ENCODE results near the gene KMT2D. TPM values are rescaled to one million over a fixed set of nuclear protein-coding genes. Genes with fewer than 3 reads are reported as not detected.

KMT2D gene
- total RNA-seq = 127 and 136 TPM in 2 replicates

GRCh38 chr12:49060237-49061156 is at the start of gene KMT2D:
Gene KMT2D, minus strand, starts transcription at chr12:49060794. Its CDS starts 5,470 bp downstream, at chr12:49055324.
- Mint-ChIP-seq H3K4me3 (peak within 1 kb of the TSS; percentile 97), H3K9me3 (no peaks in the 10 kb centered on the region), H3K36me3 (ENCODE audit: low read depth) (peaks cover 15% of the 10 kb centered on the region), H3K27me3 (no peaks in the 10 kb centered on the region), H3K4me1 (peaks cover 50% of the 10 kb centered on the region), H3K27ac (peak within 1 kb of the TSS; percentile 97)
- POLR2A ChIA-PET = interaction anchor here (0.5 to 1.5 kb wide), 8 partner anchors 9 to 173 kb away, joined by 3 to 14 read pairs (median 4); partner anchors contain the start of genes RHEBL1 and TUBA1B
- peak; percentile 67 for ATAC-seq (ENCODE audit: low read depth)
- intact Hi-C loops (cut with micrococcal nuclease) = loop anchor here (1.0 to 10.0 kb wide), 8 partner anchors 10 to 284 kb away; partner anchors contain the start of genes DDN, DNAJC22, LMBR1L and PRKAG1
- peak; percentile 83 for DNase-seq
- no peak for TF ChIP-seq CTCF (IDR thresholded peaks at IDR 0.05)
- CTCF ChIA-PET = no interaction called here

GRCh38 chr12:49109641-49110463 is 49.3 kb upstream of the KMT2D start:
- peak overlapping the region; percentile 96 for H3K27ac Mint-ChIP-seq
- H3K9me3 Mint-ChIP-seq = no peaks in the 10 kb centered on the region
- no peak for DNase-seq
- H3K4me1 Mint-ChIP-seq = peaks cover 46% of the 10 kb centered on the region
- peaks cover 29% of the 10 kb centered on the region for H3K36me3 Mint-ChIP-seq (ENCODE audit: low read depth)
- TF ChIP-seq CTCF (IDR thresholded peaks at IDR 0.05) = no peak
- peak overlapping the region; percentile 98 for H3K4me3 Mint-ChIP-seq
- no peak for ATAC-seq (ENCODE audit: low read depth)
- POLR2A ChIA-PET = interaction anchor here (0.5 to 5.0 kb wide), 17 partner anchors 11 to 975 kb away, joined by 3 to 107 read pairs (median 4); partner anchors contain the start of genes ARF3, DHH, KMT2D and RHEBL1
- no peaks in the 10 kb centered on the region for H3K27me3 Mint-ChIP-seq
- CTCF ChIA-PET = interaction anchor here (1.0 to 6.9 kb wide), 8 partner anchors 12 to 404 kb away, joined by 3 to 32 read pairs (median 7); partner anchors contain the start of genes DHH and TUBA1B
- intact Hi-C loops (cut with micrococcal nuclease) = loop anchor here (1.0 to 2.0 kb wide), 8 partner anchors 12 to 155 kb away; partner anchors contain the start of genes KMT2D, TUBA1A and TUBA1C

GRCh38 chr12:49108958-49109404 is 48.4 kb upstream of the KMT2D start:
- ChIA-PET POLR2A (interaction anchor here (0.7 to 5.0 kb wide), 7 partner anchors 10 to 79 kb away, joined by 4 to 107 read pairs (median 6); partner anchors contain the start of genes DHH, RHEBL1, TUBA1A and TUBA1B), CTCF (interaction anchor here (0.8 to 6.9 kb wide), 8 partner anchors 9 to 405 kb away, joined by 3 to 32 read pairs (median 8); partner anchors contain the start of genes DHH and TUBA1B)
- no peak for TF ChIP-seq CTCF (IDR thresholded peaks at IDR 0.05)
- Mint-ChIP-seq H3K9me3 (no peaks in the 10 kb centered on the region), H3K36me3 (ENCODE audit: low read depth) (peaks cover 36% of the 10 kb centered on the region), H3K27ac (peak overlapping the region; percentile 83), H3K27me3 (no peaks in the 10 kb centered on the region), H3K4me3 (peak overlapping the region; percentile 98), H3K4me1 (peaks cover 46% of the 10 kb centered on the region)
- intact Hi-C loops (cut with micrococcal nuclease) = no loop called here
- ATAC-seq (ENCODE audit: low read depth) = no peak
- no peak for DNase-seq

GRCh38 chr12:49105504-49106084 is 45.0 kb upstream of the KMT2D start:
- H3K4me3 Mint-ChIP-seq = no peak overlapping the region
- peaks cover 39% of the 10 kb centered on the region for H3K4me1 Mint-ChIP-seq
- ChIA-PET CTCF (interaction anchor here (3.3 to 6.9 kb wide), 2 partner anchors 11 to 17 kb away, joined by 17 to 32 read pairs; partner anchors contain the start of gene DHH), POLR2A (interaction anchor here (1.3 to 3.3 kb wide), 2 partner anchors 25 to 82 kb away, joined by 3 to 20 read pairs; partner anchors contain the start of gene TUBA1B)
- H3K9me3 Mint-ChIP-seq = no peaks in the 10 kb centered on the region
- no peak overlapping the region for H3K27ac Mint-ChIP-seq
- intact Hi-C loops (cut with micrococcal nuclease) = no loop called here
- DNase-seq (no peak), ATAC-seq (ENCODE audit: low read depth) (no peak)
- no peak for TF ChIP-seq CTCF (IDR thresholded peaks at IDR 0.05)
- H3K27me3 Mint-ChIP-seq = no peaks in the 10 kb centered on the region
- peaks cover 68% of the 10 kb centered on the region for H3K36me3 Mint-ChIP-seq (ENCODE audit: low read depth)

Measured in activated B cell treated with CpG ODN at 0.5 μM for 24 hours (primary cell).